ENCODE results near the gene MUCL3.
"Not testable (repeated sequence)": the region's sequence is repeated elsewhere in the genome, so short reads cannot be mapped to it uniquely, and the experiment has no call there.

MUCL3 gene

DNA sequence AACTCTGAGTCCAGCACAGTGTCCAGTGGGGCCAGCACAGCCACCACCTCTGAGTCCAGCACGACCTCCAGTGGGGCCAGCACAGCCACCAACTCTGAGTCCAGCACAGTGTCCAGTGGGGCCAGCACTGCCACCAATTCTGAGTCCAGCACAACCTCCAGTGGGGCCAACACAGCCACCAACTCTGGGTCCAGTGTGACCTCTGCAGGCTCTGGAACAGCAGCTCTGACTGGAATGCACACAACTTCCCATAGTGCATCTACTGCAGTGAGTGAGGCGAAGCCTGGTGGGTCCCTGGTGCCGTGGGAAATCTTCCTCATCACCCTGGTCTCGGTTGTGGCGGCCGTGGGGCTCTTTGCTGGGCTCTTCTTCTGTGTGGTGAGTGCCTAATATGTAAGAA, 46.5 kb downstream of the MUCL3 start:
- H3K4me1 ChIP-seq (ENCODE audit: control insufficient read depth, insufficient read depth, low read length): peaks cover 2% of the 10 kb centered on the region
- H3K9ac ChIP-seq (ENCODE audit: low read depth, low read length): no peak overlapping the region
- H3K4me3 ChIP-seq (ENCODE audit: low read length): no peak overlapping the region
- peaks cover 25% of the 10 kb centered on the region for H3K27me3 ChIP-seq (ENCODE audit: control insufficient read depth, insufficient read depth, low read length)
- no peak overlapping the region for H3K4me2 ChIP-seq (ENCODE audit: low read length)
- no peaks in the 10 kb centered on the region for H3K9me3 ChIP-seq (replicated peaks; ENCODE audit: low read length)
- no peaks in the 10 kb centered on the region for H3K36me3 ChIP-seq (ENCODE audit: insufficient read depth, low read length)

- Histone ChIP-seq H3K36me3 (ENCODE audit: insufficient read depth, low read length) (no peaks in the 10 kb centered on the region), H3K4me2 (ENCODE audit: low read length) (no peak overlapping the region), H3K9me3 (replicated peaks; ENCODE audit: low read length) (no peaks in the 10 kb centered on the region)
Observed at GRCh38 chr6:30988209-30988825, 47.5 kb downstream of the MUCL3 start.

DNA sequence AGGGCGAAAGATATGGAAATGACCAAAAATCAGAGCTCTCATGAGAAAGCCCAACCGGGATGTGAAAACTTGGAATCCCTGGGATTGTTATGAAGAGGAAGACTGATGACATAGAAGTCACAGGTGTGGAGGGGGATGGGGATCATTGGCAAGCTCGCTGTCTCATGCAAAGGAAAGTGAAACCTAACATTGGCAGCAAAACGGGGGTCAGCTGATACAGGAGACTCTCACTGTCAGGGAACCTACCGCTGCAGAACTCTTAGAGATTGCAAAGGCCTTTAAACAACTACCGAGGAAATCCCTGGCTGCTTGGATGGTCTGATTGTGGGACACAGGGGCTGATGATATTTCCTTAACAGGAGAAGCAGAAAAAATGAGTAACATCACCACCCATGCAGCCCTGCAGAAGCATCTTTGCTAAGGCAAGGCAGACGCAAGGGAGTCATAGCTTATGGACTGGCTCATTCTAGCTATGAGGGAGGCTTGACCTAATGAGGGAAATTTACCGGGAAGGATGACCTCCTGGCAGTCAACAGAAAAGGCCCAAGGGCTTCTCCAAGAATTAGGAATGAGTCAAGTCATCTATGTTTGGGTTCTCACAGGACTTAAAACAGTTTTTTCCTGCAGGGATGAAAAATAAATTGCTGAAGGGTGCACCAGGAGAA, 49.8 kb downstream of the MUCL3 start:
- H3K9ac ChIP-seq (ENCODE audit: low read depth, low read length): no peak overlapping the region
- H3K4me3 ChIP-seq (ENCODE audit: low read length): no peak overlapping the region
- no peaks in the 10 kb centered on the region for H3K4me1 ChIP-seq (ENCODE audit: control insufficient read depth, insufficient read depth, low read length)
- H3K36me3 ChIP-seq (ENCODE audit: insufficient read depth, low read length): no peaks in the 10 kb centered on the region
- H3K9me3 ChIP-seq (replicated peaks; ENCODE audit: low read length): no peaks in the 10 kb centered on the region
- peaks cover 12% of the 10 kb centered on the region for H3K27me3 ChIP-seq (ENCODE audit: control insufficient read depth, insufficient read depth, low read length)
- no peak overlapping the region for H3K4me2 ChIP-seq (ENCODE audit: low read length)

More at GRCh38 chr6:30988209-30988825, 47.5 kb downstream of the MUCL3 start:
- H3K4me1 ChIP-seq (ENCODE audit: control insufficient read depth, insufficient read depth, low read length): no peaks in the 10 kb centered on the region
- H3K4me3 ChIP-seq (ENCODE audit: low read length): no peak overlapping the region
- peaks cover 21% of the 10 kb centered on the region for H3K27me3 ChIP-seq (ENCODE audit: control insufficient read depth, insufficient read depth, low read length)
- H3K9ac ChIP-seq (ENCODE audit: low read depth, low read length): no peak overlapping the region

- Histone ChIP-seq H3K27me3 (ENCODE audit: control insufficient read depth, insufficient read depth, low read length) (peaks cover 15% of the 10 kb centered on the region), H3K4me1 (ENCODE audit: control insufficient read depth, insufficient read depth, low read length) (no peaks in the 10 kb centered on the region), H3K4me2 (ENCODE audit: low read length) (no peak overlapping the region), H3K9me3 (replicated peaks; ENCODE audit: low read length) (no peaks in the 10 kb centered on the region), H3K36me3 (ENCODE audit: insufficient read depth, low read length) (no peaks in the 10 kb centered on the region), H3K9ac (ENCODE audit: low read depth, low read length) (no peak overlapping the region), H3K4me3 (ENCODE audit: low read length) (no peak overlapping the region)
Observed at GRCh38 chr6:30991891-30992290, 51.1 kb downstream of the MUCL3 start.

DNA sequence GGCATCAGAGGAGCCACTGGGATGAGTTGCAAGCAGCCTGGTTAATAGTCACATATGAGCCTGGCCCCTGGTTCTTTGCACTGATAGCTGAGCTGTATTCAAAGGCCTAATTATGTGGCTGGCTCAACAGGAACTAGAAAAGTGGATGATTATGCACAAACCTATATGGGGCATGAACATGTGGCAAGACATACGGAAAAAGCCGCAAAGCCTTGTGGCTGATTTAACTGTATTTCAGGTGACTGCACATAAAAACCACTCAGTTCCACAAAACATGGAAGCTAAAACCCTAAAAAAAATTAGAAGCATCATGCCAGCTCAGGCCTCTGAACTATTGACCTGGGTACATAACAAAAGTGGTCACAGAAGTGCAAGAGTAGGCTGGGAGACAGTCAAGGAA, 56.5 kb downstream of the MUCL3 start:
- H3K9ac ChIP-seq (ENCODE audit: low read depth, low read length): no peak overlapping the region
- peaks cover 6% of the 10 kb centered on the region for H3K27me3 ChIP-seq (ENCODE audit: control insufficient read depth, insufficient read depth, low read length)

DNA sequence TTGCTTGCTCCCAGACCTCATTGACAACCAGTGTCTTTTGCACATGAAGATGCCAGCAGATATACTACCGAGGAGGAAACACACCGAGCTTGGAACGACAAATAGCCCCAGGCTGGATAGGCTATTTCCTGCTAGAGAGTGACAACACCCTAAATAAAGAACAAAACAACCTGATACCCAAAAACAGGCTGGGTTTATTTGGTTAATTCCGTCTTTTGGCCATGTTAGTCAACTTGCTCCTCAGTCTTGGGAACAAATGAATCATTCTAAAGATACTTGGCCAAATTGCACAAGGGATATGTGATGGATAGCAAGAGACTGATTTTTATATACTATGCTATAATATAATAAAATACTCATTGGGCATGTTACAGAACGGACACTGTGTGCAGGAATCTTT, 58.0 kb downstream of the MUCL3 start:
- no peaks in the 10 kb centered on the region for H3K4me1 ChIP-seq (ENCODE audit: control insufficient read depth, insufficient read depth, low read length)
- no peak overlapping the region for H3K4me2 ChIP-seq (ENCODE audit: low read length)
- H3K36me3 ChIP-seq (ENCODE audit: insufficient read depth, low read length): no peaks in the 10 kb centered on the region
- no peak overlapping the region for H3K9ac ChIP-seq (ENCODE audit: low read depth, low read length)
- H3K27me3 ChIP-seq (ENCODE audit: control insufficient read depth, insufficient read depth, low read length): peaks cover 6% of the 10 kb centered on the region
- no peaks in the 10 kb centered on the region for H3K9me3 ChIP-seq (replicated peaks; ENCODE audit: low read length)
- H3K4me3 ChIP-seq (ENCODE audit: low read length): no peak overlapping the region

More for the DNA sequence above, 56.5 kb downstream of the MUCL3 start:
- Histone ChIP-seq H3K9me3 (replicated peaks; ENCODE audit: low read length) (no peaks in the 10 kb centered on the region), H3K4me1 (ENCODE audit: control insufficient read depth, insufficient read depth, low read length) (no peaks in the 10 kb centered on the region), H3K4me3 (ENCODE audit: low read length) (no peak overlapping the region), H3K4me2 (ENCODE audit: low read length) (no peak overlapping the region), H3K36me3 (ENCODE audit: insufficient read depth, low read length) (no peaks in the 10 kb centered on the region)

DNA sequence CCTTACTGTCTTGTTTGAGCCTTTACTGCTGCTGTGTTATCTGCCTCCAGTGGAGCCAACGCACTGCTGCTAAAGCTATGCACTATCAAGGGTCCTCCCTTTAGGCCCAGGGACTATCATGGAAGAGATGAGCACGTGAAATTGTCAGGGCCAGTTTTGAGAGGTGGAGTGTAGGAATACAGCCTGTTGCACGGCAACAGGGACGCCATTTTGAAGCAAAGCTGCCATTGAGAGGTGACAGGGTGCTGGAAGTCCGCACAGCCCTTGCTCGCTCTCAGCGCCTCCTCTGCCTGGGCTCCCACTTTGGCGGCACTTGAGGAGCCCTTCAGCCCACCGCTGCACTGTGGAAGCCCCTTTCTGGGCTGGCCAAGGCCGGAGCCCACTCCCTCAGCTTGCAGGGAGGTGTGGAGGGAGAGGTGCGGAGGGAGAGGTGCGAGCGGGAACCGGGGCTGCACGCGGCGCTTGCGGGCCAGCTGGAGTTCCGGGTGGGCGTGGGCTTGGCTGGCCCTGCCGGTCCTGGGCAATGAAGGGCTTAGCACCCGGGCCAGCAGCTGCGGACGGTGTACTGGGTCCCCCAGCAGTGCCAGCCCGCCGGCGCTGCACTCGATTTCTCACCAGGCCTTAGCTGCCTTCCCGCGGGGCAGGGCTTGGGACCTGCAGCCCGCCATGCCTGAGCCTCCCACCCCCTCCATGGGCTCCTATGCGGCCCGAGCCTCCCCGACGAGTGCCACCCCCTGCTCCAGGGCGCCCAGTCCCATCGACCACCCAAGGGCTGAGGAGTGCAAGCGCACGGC, 59.5 kb downstream of the MUCL3 start:
- H3K27me3 ChIP-seq (ENCODE audit: control insufficient read depth, insufficient read depth, low read length); H3K4me1 ChIP-seq (ENCODE audit: control insufficient read depth, insufficient read depth, low read length); H3K9me3 ChIP-seq (replicated peaks; ENCODE audit: low read length); H3K9ac ChIP-seq (ENCODE audit: low read depth, low read length); H3K36me3 ChIP-seq (ENCODE audit: insufficient read depth, low read length); H3K4me3 ChIP-seq (ENCODE audit: low read length); H3K4me2 ChIP-seq (ENCODE audit: low read length): not testable (repeated sequence)

GRCh38 chr6:31001281-31001888, 60.6 kb downstream of the MUCL3 start:
- Histone ChIP-seq H3K9ac (ENCODE audit: low read depth, low read length) (no peak overlapping the region), H3K4me3 (ENCODE audit: low read length) (no peak overlapping the region), H3K4me1 (ENCODE audit: control insufficient read depth, insufficient read depth, low read length) (no peaks in the 10 kb centered on the region), H3K27me3 (ENCODE audit: control insufficient read depth, insufficient read depth, low read length) (peaks cover 10% of the 10 kb centered on the region), H3K36me3 (ENCODE audit: insufficient read depth, low read length) (no peaks in the 10 kb centered on the region), H3K4me2 (ENCODE audit: low read length) (no peak overlapping the region), H3K9me3 (replicated peaks; ENCODE audit: low read length) (no peaks in the 10 kb centered on the region)

DNA sequence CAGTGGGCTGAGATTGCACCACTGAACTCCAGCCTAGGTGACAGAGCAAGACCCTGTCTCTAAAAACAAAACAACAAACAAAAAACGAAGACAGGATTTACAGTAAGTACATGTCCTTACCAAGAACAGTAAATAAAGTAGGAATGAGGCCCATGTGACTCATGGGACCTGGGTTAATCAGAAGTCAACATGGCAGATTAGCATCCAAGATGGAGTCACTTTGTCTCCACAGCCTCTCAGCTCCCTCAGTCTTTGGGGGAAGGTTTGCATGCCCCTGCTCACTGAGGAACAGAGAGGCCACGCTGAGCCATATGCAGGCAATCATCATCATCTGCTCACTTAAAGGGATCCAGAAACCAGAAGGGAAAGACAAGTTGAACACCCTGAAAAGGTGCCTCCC, 61.7 kb downstream of the MUCL3 start:
- Histone ChIP-seq H3K9ac (ENCODE audit: low read depth, low read length) (no peak overlapping the region), H3K4me3 (ENCODE audit: low read length) (no peak overlapping the region), H3K36me3 (ENCODE audit: insufficient read depth, low read length) (no peaks in the 10 kb centered on the region), H3K27me3 (ENCODE audit: control insufficient read depth, insufficient read depth, low read length) (peaks cover 7% of the 10 kb centered on the region), H3K9me3 (replicated peaks; ENCODE audit: low read length) (no peaks in the 10 kb centered on the region), H3K4me1 (ENCODE audit: control insufficient read depth, insufficient read depth, low read length) (peaks cover 3% of the 10 kb centered on the region), H3K4me2 (ENCODE audit: low read length) (no peak overlapping the region)

Measured in skeletal muscle satellite cell (primary cell).